GM21723 (cell line): ENCODE measurements around the gene C17orf75.

Experiments
- ATAC-seq: cut with Tn5 transposase; IDR thresholded peaks from one replicate; pipeline ENCODE4 v1.9.1; 2021; ENCODE audit warnings: mild to moderate bottlenecking, moderate library complexity; ENCODE audit not compliant: unreplicated experiment

The C17orf75 gene

DNA sequence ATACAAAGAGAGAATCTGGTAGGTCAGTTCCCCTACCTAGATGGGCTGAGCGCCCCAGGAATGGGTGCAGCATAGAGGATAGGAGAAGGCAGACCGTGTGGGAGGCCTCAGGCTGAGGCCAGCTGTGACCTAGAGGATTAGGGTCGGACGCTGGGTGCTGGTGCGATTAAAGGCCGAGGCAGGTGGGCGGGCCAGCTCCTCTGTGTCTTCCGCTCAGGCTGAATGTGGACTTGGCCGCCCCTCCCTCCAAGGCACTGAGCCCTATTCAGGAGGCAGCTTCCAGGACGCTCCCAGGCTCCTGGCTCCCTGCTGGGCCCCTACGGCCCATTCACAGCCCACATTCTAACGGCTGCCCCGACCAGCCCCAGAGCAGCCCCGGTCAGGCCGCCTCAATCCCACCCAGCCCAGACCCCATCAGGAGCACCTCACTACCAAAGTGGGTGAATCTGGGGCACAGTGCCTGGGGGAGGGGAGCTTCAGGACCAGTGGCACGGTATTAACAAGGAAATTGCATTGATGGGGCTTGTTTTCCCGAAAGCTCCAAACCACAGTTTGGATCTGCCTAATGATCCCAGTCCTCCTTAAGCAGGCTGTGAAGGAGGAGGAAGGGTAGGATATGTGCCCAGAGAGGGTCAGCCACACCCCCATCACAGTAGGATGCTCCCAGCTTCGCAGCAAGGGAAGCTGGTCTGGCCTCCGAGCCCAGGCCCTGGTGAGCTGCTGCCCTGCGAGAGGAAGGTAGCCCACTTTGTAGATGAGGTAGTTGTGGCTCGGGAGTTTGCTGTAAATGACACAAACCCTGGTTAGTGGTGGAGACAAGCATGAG lies 61.9 kb downstream of the C17orf75 start:
- ATAC-seq, result no peak

DNA sequence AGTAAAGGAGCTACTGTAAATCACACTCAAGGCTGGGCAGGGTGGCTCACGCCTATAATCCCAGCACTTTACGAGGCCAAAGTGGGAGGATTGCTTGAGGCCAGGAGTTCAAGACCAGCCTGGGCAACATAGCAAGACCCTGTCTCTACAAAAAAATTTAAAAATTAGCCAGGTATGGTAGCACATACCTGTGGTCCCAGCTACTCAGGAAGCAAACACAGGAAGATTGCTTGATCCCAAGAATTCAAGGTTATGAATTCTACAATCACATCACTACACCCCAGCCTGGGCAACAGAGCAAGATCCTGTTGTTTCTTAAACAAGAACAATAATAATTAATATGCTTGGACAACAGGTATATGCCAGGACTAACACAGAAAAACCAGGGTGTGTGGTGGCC lies 63.2 kb downstream of the C17orf75 start:
- no peak for ATAC-seq
